Parathyroid adenoma (tissue), 2 donors: ENCODE data around the gene BSN.
"Not testable (repeated sequence)": the region's sequence is repeated elsewhere in the genome, so short reads cannot be mapped to it uniquely, and the experiment has no call there.

Experiments
- H2AFZ ChIP-seq: fragments of 300-600 bp; sonication (generic); one replicate; pipeline ENCODE4 v1.7.0; 2017; ENCODE audit warnings: antibody characterized with exemption, mild to moderate bottlenecking
- H3K27ac ChIP-seq: fragments of 300-600 bp; sonication (generic); one replicate; pipeline ENCODE4 v1.7.0; 2017
- H3K27me3 ChIP-seq: fragments of 300-600 bp; sonication (generic); one replicate; pipeline ENCODE4 v1.7.0; 2017; ENCODE audit warnings: low read length; ENCODE audit not compliant: control insufficient read depth, insufficient read depth
- H3K36me3 ChIP-seq: fragments of 300-600 bp; sonication (generic); one replicate; pipeline ENCODE4 v1.7.0; 2017; ENCODE audit warnings: low read length; ENCODE audit not compliant: control insufficient read depth, insufficient read depth
- H3K4me1 ChIP-seq: fragments of 300-600 bp; sonication (generic); one replicate; pipeline ENCODE4 v1.7.0; 2017; ENCODE audit warnings: control low read depth
- H3K4me2 ChIP-seq: fragments of 300-600 bp; sonication (generic); one replicate; pipeline ENCODE4 v1.7.0; 2017; ENCODE audit warnings: low read length
- H3K4me3 ChIP-seq: fragments of 300-600 bp; sonication (generic); one replicate; pipeline ENCODE4 v1.7.0; 2017; ENCODE audit warnings: low read depth, low read length
- H3K79me2 ChIP-seq: fragments of 300-600 bp; sonication (generic); one replicate; pipeline ENCODE4 v1.7.0; 2017; ENCODE audit warnings: control low read depth
- H3K9ac ChIP-seq: fragments of 300-600 bp; sonication (generic); one replicate; pipeline ENCODE4 v1.7.0; 2017; ENCODE audit warnings: mild to moderate bottlenecking
- H3K9me3 ChIP-seq: fragments of 300-600 bp; sonication (generic); one replicate; pipeline ENCODE4 v1.7.0; 2017; ENCODE audit warnings: low read length; ENCODE audit not compliant: control insufficient read depth
- TF ChIP-seq, protein P1 (sequence below): fragments of 300-600 bp; sonication (generic); IDR thresholded peaks from one replicate; pipeline ENCODE4 v1.7.0; 2017; ENCODE audit warnings: antibody characterized with exemption, mild to moderate bottlenecking
- donor health status: primary hyperparathyroidism.

BSN gene

DNA sequence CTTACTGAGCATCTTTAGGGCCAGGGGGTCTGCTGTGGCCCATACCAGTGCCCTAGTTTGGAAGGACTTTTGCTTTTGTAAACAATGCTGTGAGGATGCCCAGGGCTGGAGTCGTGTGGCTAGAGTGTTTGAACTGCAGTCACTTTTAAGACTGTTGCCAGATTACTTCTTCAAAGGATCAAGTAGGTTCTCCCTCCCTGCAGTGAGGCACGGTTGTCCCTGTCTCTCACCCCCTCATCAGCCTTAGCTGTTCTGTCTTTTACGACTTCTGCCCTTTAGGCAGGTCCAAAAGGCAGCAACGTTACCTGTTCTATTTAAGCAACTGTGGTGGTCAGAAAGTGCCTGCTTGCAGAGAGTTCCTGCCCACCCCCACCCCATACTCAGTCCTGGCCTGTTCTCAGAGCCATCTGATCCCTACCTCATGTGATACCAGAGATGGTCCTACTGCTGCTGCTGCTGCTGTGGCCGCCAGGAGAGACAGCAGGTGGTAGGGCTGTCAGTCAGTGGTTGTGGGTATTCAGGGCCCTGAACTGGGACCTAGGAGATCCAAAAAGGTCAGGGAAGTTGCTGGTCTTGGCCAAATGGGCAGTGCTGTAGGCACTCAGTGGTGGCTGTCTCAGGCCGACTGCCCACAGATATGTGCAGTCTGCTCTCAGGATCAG lies 140.3 kb downstream of the BSN start:
- H3K9me3 ChIP-seq, H3K9ac ChIP-seq, H3K27me3 ChIP-seq, H3K27ac ChIP-seq, H3K4me2 ChIP-seq, H3K4me3 ChIP-seq, H3K4me1 ChIP-seq, H2AFZ ChIP-seq, H3K36me3 ChIP-seq, H3K79me2 ChIP-seq: not testable (repeated sequence)

DNA sequence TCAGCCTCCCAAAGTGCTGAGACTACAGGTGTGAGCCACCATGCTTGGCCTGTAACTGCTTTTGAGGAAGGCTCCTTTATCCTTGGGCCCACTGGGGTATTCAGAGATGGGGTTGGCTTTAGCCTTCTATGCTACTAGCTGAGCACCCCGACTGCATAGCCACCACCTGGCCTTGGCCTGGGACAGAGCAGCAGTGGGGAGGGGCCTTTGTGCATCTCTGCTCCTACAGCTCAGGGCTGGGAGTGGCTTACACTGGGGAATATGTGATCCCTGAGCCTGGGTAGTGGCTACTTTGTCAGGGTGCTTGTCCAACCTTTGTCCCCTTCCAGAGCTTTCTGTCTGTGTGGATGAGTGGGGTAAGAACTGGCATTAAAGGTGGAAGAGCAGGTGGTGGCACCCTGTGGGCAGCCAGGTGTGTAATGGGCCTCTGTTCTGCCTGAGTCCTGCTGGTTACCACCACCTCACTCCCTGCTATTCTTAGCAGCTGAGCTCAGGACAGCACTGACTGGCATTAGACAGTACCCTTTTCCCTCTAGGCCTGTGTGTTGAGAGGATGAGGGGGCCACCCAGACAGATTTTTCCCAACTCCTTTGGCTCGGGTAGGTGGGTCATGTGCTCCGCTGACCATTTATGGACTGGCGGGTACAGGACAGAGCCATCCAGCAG lies 141.2 kb downstream of the BSN start:
- not testable (repeated sequence) for H3K36me3 ChIP-seq, H3K27ac ChIP-seq, H3K4me3 ChIP-seq, H2AFZ ChIP-seq, H3K4me2 ChIP-seq, H3K9me3 ChIP-seq, H3K4me1 ChIP-seq, H3K79me2 ChIP-seq, H3K27me3 ChIP-seq, H3K9ac ChIP-seq

DNA sequence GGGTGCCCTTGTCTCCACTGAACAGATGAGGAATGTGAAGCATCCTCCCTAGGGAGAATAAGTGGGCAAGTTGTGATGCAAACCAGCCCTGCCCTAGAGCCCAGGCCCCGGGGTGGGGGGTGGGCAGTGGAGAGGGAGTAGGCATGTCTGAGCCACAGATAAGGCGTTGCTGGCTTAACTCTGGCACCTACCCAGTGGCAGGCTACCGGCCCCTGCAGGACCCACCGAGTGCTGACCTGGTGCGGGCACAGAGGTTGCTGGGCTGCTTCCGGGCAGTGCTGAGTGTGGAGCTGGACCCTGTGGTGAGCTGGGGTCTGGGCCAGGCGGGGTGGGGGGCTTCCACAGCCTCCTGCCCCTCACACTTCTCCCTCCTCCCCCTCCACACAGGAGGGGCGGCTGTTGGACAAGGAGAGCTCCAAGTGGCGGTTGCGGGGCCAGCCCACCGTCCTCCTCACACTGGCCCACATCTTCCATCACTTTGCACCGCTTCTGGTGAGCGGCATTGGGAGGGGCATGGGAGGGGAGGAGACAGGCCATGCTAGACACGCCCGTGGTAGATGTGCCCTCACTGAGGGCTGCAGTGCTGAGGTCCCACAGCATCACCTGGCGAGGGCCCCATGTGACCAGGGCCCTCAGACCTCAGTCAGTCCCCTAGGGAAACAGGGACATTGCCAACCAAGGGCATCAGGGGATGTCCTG lies 145.2 kb downstream of the BSN start:
- Histone ChIP-seq H3K9ac (no peak overlapping the region), H3K36me3 (no peaks in the 10 kb centered on the region), H3K4me1 (peaks cover 3% of the 10 kb centered on the region), H3K27ac (no peak overlapping the region), H2AFZ (no peak overlapping the region), H3K4me2 (no peak overlapping the region), H3K4me3 (no peak overlapping the region), H3K27me3 (no peaks in the 10 kb centered on the region), H3K9me3 (no peaks in the 10 kb centered on the region), H3K79me2 (peaks cover 4% of the 10 kb centered on the region)
- TF ChIP-seq, protein P1, sequence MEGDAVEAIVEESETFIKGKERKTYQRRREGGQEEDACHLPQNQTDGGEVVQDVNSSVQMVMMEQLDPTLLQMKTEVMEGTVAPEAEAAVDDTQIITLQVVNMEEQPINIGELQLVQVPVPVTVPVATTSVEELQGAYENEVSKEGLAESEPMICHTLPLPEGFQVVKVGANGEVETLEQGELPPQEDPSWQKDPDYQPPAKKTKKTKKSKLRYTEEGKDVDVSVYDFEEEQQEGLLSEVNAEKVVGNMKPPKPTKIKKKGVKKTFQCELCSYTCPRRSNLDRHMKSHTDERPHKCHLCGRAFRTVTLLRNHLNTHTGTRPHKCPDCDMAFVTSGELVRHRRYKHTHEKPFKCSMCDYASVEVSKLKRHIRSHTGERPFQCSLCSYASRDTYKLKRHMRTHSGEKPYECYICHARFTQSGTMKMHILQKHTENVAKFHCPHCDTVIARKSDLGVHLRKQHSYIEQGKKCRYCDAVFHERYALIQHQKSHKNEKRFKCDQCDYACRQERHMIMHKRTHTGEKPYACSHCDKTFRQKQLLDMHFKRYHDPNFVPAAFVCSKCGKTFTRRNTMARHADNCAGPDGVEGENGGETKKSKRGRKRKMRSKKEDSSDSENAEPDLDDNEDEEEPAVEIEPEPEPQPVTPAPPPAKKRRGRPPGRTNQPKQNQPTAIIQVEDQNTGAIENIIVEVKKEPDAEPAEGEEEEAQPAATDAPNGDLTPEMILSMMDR: no peak

DNA sequence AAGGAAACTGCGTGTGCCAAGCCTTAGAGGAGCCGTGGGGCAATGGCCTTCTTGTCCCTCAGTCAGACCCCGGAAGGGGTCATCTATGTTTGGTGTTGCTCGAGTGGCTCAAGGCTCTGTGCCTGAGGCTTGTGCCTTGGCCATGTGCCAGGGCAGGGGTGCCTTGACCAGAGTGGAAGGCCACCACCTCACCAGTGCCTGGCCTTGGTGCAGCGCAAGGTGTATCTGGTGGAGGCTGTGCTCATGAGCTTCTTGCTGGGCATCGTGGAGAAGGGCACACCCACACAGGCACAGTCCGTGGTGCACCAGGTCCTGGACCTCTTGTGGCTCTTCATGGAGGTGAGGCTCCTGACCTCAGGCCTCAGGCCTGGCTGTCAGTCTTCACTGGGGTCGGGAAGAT lies 145.7 kb downstream of the BSN start:
- H3K79me2 ChIP-seq: peaks cover 4% of the 10 kb centered on the region
- no peak overlapping the region for H3K9ac ChIP-seq
- H3K27ac ChIP-seq: no peak overlapping the region
- H2AFZ ChIP-seq: no peak overlapping the region
- TF ChIP-seq, protein P1: no peak
- no peaks in the 10 kb centered on the region for H3K9me3 ChIP-seq
- H3K4me1 ChIP-seq: peaks cover 3% of the 10 kb centered on the region
- no peak overlapping the region for H3K4me3 ChIP-seq
- H3K27me3 ChIP-seq: no peaks in the 10 kb centered on the region
- no peak overlapping the region for H3K4me2 ChIP-seq
- no peaks in the 10 kb centered on the region for H3K36me3 ChIP-seq

DNA sequence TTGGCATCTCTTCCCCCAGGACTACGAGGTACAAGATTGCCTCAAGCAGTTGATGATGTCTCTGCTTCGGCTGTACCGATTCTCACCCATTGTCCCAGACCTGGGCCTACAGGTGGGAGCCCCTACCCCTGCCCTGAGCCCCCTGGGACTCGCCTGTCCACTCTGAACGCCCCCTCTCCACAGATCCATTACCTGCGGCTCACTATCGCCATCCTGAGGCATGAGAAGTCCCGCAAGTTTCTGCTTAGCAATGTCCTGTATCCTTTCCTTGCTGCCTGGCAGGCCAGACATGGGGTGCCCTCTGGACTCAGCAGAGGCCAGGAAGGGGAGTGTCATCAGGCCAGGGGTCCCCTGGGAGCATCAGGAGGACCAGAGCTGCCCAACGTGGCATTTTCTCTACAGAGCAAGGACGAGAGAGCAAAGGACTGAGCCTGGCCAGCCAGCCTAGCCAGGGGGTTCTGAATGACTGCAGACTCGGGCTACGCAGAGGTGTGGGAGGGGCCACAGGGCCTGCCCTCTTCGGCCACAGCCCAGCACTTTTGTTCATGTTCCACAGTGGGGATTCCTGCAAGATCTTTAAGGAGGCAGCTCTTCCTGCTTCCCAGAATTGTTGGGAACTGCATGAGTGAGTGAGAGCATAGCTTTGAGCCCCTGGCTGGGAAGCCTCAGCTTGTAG lies 146.3 kb downstream of the BSN start:
- Histone ChIP-seq H3K27ac (no peak overlapping the region), H3K4me2 (no peak overlapping the region), H3K9me3 (no peaks in the 10 kb centered on the region), H3K36me3 (no peaks in the 10 kb centered on the region), H2AFZ (no peak overlapping the region), H3K9ac (no peak overlapping the region), H3K4me1 (peaks cover 3% of the 10 kb centered on the region), H3K79me2 (peaks cover 4% of the 10 kb centered on the region), H3K27me3 (no peaks in the 10 kb centered on the region), H3K4me3 (no peak overlapping the region)
- TF ChIP-seq, protein P1: no peak
